ENCODE measurements around the gene KCNH8. TPM values are rescaled to one million over a fixed set of nuclear protein-coding genes. Genes with fewer than 3 reads are reported as not detected.

Gene KCNH8
- total RNA-seq, 2 donors from 2014 or later, result 0.46 to 3.4 TPM

- Histone ChIP-seq H3K4me3 (no peak overlapping the region), H3K4me1 (replicated peaks) (no peaks in the 10 kb centered on the region), H3K27me3 (replicated peaks; ENCODE audit: insufficient read depth) (no peaks in the 10 kb centered on the region), H3K9me3 (no peaks in the 10 kb centered on the region), H3K36me3 (no peaks in the 10 kb centered on the region), H3K27ac (no peak overlapping the region)
- intact Hi-C loops (cut with DNase I), result no loop called here
- TF ChIP-seq CTCF (IDR thresholded peaks at IDR 0.05), result no peak
- no peak for TF ChIP-seq POLR2A (IDR thresholded peaks at IDR 0.05)
- no peak for TF ChIP-seq POLR2AphosphoS5 (IDR thresholded peaks at IDR 0.05)
- DNase-seq (ENCODE audit: low spot score), result no peak
- 99% methylated on average over 3 of the region's 3 CpGs for WGBS
Observed at GRCh38 chr3:19295208-19295607, 146.9 kb downstream of the KCNH8 start.

- intact Hi-C loops (cut with DNase I), result no loop called here
- no peak for DNase-seq (ENCODE audit: low spot score)
- WGBS, result 95% methylated on average over 2 of the region's 2 CpGs
- no peaks in the 10 kb centered on the region for H3K9me3 ChIP-seq
- H3K4me3 ChIP-seq, result no peak overlapping the region
- H3K27ac ChIP-seq, result no peak overlapping the region
- no peaks in the 10 kb centered on the region for H3K36me3 ChIP-seq
- H3K4me1 ChIP-seq (replicated peaks), result no peaks in the 10 kb centered on the region
- no peaks in the 10 kb centered on the region for H3K27me3 ChIP-seq (replicated peaks; ENCODE audit: insufficient read depth)
- TF ChIP-seq CTCF (IDR thresholded peaks at IDR 0.05) (no peak), POLR2AphosphoS5 (IDR thresholded peaks at IDR 0.05) (no peak)
Observed at GRCh38 chr3:19331931-19332330, 183.6 kb downstream of the KCNH8 start.

- WGBS, result 77% methylated on average over 6 of the region's 6 CpGs
- Histone ChIP-seq H3K4me1 (replicated peaks) (no peaks in the 10 kb centered on the region), H3K27me3 (replicated peaks; ENCODE audit: insufficient read depth) (no peaks in the 10 kb centered on the region), H3K36me3 (no peaks in the 10 kb centered on the region), H3K27ac (no peak overlapping the region), H3K9me3 (no peaks in the 10 kb centered on the region), H3K4me3 (no peak overlapping the region)
- DNase-seq (ENCODE audit: low spot score), result no peak
- TF ChIP-seq POLR2A (IDR thresholded peaks at IDR 0.05), result no peak
- TF ChIP-seq CTCF (IDR thresholded peaks at IDR 0.05), result no peak
- TF ChIP-seq POLR2AphosphoS5 (IDR thresholded peaks at IDR 0.05), result no peak
- intact Hi-C loops (cut with DNase I), result no loop called here
Observed at GRCh38 chr3:19334120-19334519, 185.8 kb downstream of the KCNH8 start.

- Histone ChIP-seq H3K36me3 (no peaks in the 10 kb centered on the region), H3K9me3 (no peaks in the 10 kb centered on the region), H3K4me1 (replicated peaks) (no peaks in the 10 kb centered on the region), H3K27me3 (replicated peaks; ENCODE audit: insufficient read depth) (no peaks in the 10 kb centered on the region), H3K27ac (no peak overlapping the region), H3K4me3 (no peak overlapping the region)
- 98% methylated on average over 1 of the region's 1 CpG for whole genome bisulfite sequencing
- no peak for TF ChIP-seq CTCF (IDR thresholded peaks at IDR 0.05)
- no peak for TF ChIP-seq POLR2AphosphoS5 (IDR thresholded peaks at IDR 0.05)
- no peak for TF ChIP-seq POLR2A (IDR thresholded peaks at IDR 0.05)
- intact Hi-C loops (cut with DNase I), result no loop called here
- DNase-seq (ENCODE audit: low spot score), result no peak
Observed at GRCh38 chr3:19338769-19339168, 190.5 kb downstream of the KCNH8 start.

GRCh38 chr3:19342389-19342788 is 194.1 kb downstream of the KCNH8 start:
- intact Hi-C loops (cut with DNase I), result loop anchor here (10.0 kb wide), 1 partner anchor 522 kb away; no protein-coding TSS in a partner anchor
- no peaks in the 10 kb centered on the region for H3K27me3 ChIP-seq (replicated peaks; ENCODE audit: insufficient read depth)
- WGBS, result 72% methylated on average over 5 of the region's 5 CpGs
- no peaks in the 10 kb centered on the region for H3K36me3 ChIP-seq
- DNase-seq (ENCODE audit: low spot score), result no peak
- TF ChIP-seq POLR2AphosphoS5 (IDR thresholded peaks at IDR 0.05) (no peak), POLR2A (IDR thresholded peaks at IDR 0.05) (no peak), CTCF (IDR thresholded peaks at IDR 0.05) (no peak)
- no peaks in the 10 kb centered on the region for H3K4me1 ChIP-seq (replicated peaks)
- H3K27ac ChIP-seq, result no peak overlapping the region
- H3K4me3 ChIP-seq, result no peak overlapping the region
- H3K9me3 ChIP-seq, result no peaks in the 10 kb centered on the region

All from prostate gland (tissue), 2 donors.